ENCODE measurements around the gene TACR3. TPM values are rescaled to one million over a fixed set of nuclear protein-coding genes. Genes with fewer than 3 reads are reported as not detected.
"Not testable (repeated sequence)": the region's sequence is repeated elsewhere in the genome, so short reads cannot be mapped to it uniquely, and the experiment has no call there.

Gene TACR3
- total and polyA plus RNA-seq, 12 donors: under 0.01 to 0.13 TPM; not detected in 10

- Histone ChIP-seq H3K27ac (no peak overlapping the region), H3K4me3 (no peak overlapping the region), H3K4me1 (replicated peaks in 1 of 2) (no peaks in the 10 kb centered on the region), H3K27me3 (no peaks in the 10 kb centered on the region), H3K9me3 (replicated peaks in 1 of 3) (no peaks in the 10 kb centered on the region), H3K36me3 (replicated peaks in 1 of 2) (no peaks in the 10 kb centered on the region)
- TF ChIP-seq POLR2A (IDR thresholded peaks at IDR 0.05) (no peak), CTCF (IDR thresholded peaks at IDR 0.05) (no peak)
- intact Hi-C loops (cut with DNase I): no loop called here
- 48 to 63% (median 58%) methylated on average over 3 of the region's 3 CpGs for WGBS, 4 donors
- no peak for DNase-seq
These were observed 127.9 kb downstream of the TACR3 start for GRCh38 chr4:103591841-103592240.

GRCh38 chr4:103567591-103567990 is 152.2 kb downstream of the TACR3 start:
- no peak overlapping the region for H3K4me3 ChIP-seq
- intact Hi-C loops (cut with DNase I): no loop called here
- H3K36me3 ChIP-seq (replicated peaks in 1 of 2): no peaks in the 10 kb centered on the region
- H3K27ac ChIP-seq: no peak overlapping the region
- no peak for DNase-seq
- no peaks in the 10 kb centered on the region for H3K4me1 ChIP-seq (replicated peaks in 1 of 2)
- no peaks in the 10 kb centered on the region for H3K27me3 ChIP-seq
- WGBS, 4 donors: 57 to 80% (median 73%) methylated on average over 4 of the region's 4 CpGs
- TF ChIP-seq POLR2A (IDR thresholded peaks at IDR 0.05) (no peak), CTCF (IDR thresholded peaks at IDR 0.05) (no peak)
- no peaks in the 10 kb centered on the region for H3K9me3 ChIP-seq (replicated peaks in 1 of 3)

- not testable (repeated sequence) for H3K27me3 ChIP-seq
These were observed 160.6 kb downstream of the TACR3 start for GRCh38 chr4:103559178-103559577.

More at GRCh38 chr4:103559178-103559577, 160.6 kb downstream of the TACR3 start:
- H3K4me1 ChIP-seq (replicated peaks in 1 of 2); intact Hi-C loops (cut with DNase I); H3K4me3 ChIP-seq; DNase-seq; H3K9me3 ChIP-seq (replicated peaks in 1 of 3); H3K36me3 ChIP-seq (replicated peaks in 1 of 2); H3K27ac ChIP-seq: not testable (repeated sequence)
- WGBS, 4 donors: 49 to 86% (median 62%) methylated on average over 3 of the region's 5 CpGs

All from adrenal gland (tissue), 12 donors.